ENCODE measurements around the gene PCNX2. TPM values are rescaled to one million over a fixed set of nuclear protein-coding genes. Genes with fewer than 3 reads are reported as not detected.

The PCNX2 gene
- total RNA-seq, 1 donor from 2014 or later: 22.1 TPM

DNA sequence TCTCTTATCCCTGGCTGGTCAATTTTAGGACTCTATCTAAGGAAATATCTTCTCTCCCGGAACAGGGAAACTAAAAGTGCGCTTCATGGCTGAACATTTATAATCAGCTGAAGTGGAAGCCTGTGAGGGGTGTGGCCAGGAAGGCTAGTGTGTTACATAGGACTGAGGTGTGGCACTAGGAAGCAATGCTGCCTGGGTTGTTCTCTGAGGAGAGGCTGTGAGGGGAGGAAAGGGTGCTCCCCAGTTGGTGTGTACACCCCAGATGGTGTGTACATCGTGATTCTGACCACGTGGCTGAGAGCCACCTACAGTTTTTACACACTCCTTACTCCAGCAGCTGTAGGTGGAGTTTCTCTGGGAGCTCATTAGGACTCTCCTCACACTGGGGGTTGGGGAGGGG lies 328.9 kb downstream of the PCNX2 start:
- intact Hi-C loops (cut with micrococcal nuclease): no loop called here

DNA sequence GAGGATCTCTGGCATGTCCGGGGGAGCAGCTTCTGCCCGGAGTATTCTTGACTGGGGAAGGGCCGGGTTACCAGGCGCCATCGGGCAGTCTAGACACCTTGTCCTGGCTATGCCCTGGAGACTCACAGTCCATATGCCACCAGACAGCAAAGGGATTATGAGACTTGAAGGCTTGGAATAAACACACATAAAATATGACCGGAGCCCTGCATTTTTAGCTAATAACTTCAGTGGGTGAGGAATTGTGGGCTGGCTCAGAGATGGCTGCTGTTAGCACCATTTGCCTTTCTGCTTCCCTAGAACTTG lies 329.7 kb downstream of the PCNX2 start:
- intact Hi-C loops (cut with micrococcal nuclease): no loop called here

DNA sequence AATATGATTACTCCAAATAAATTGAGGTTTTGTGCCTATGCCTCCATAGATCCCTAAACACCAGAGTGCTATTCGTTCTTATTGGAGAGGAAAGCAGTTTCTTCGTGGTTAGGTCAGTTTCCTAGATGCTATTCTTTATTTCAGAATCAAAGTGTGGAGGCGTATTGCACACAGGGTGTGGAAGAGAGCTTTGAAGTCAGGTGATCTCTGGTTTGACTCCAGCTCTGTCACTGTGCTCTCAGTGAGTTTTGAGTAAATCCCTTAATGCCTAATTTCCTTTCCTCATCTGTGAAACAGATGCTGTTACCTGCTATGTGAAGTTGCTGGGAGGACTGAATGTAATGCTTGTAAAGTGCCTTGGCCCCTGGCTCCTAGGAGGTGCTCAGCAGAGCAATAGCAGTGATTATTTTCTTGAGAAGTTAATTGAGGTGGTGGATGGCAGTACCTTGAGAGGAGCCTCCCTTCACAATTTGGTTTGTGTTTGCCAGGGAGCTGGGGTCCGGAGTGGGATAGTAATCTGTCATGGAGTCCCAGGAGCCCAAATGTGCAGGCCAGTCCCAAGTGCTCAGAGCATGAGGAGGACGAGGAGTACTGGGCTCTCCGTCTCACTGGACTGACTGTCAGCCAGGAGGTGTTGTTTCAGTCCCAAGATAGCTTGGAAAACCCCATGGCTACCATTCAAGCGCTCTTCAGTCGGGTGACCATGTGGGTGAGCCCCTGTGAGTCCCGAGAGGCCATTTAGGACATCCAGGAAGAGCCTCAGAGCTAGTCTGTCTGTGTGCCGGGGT lies 330.2 kb downstream of the PCNX2 start:
- intact Hi-C loops (cut with micrococcal nuclease): no loop called here

DNA sequence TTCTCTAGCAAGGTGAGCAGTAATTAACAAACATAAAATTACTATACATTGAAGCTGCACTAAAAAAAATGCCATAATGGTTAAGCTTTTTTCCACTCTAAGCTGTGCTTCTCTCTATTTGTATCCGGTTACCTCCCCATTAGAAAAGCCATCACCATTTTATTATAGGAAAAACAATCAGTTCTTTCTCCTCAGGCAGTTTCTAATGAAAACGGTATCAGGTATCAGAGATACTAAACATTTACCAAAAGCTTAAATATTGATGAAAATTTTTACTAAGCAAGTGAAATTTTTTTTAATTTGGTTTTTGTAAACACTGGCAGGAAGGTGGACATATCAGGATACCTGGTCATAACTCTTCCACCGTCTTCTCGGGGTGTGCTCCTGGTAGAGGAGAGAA lies 330.9 kb downstream of the PCNX2 start:
- intact Hi-C loops (cut with micrococcal nuclease): no loop called here

DNA sequence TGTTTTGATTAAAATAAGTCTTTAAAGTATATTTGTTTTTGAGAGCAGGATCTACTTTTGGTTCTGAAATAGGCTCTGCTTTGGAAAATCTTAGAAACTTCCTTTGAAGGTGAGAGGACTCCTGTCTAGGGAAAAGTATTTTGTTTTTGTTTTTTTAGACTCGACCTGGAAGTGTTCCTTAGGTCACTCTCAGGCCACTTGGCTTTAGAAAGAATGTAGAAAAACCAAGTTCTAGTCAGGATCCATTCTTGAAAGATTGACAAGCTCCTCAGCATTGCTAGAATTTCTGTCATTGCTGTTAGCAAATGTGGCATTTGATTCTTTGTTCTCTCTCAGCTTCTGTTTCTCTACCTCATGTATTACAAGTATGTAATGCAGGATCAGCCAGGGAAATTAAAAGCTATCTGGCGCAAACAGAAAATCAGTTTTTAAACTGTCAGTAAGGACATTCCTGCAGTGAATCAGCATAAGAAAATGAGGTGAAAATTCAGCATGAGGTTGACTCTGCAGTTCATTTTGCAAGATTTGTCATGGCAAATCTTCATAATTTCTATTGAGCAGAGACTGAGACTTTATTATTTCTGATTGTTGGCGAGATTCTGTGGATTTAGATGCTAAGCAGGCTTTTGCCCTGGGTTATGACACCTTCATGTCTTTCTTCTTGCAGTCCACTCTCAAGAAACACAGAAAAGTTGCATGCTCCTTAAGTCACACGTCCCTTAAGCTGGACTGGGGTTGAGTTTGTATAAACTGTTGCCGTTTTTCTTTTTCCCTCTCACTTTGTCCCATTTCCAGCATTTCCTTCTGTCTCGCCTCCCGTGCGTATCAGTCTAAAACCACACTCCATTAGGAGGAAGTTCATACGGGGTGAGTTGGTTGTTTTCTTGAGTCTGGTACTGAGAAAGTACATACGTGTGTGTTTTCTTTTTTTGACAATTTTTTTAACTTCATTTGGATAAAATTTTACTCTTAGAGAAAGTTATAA lies 332.5 kb downstream of the PCNX2 start:
- intact Hi-C loops (cut with micrococcal nuclease): no loop called here

DNA sequence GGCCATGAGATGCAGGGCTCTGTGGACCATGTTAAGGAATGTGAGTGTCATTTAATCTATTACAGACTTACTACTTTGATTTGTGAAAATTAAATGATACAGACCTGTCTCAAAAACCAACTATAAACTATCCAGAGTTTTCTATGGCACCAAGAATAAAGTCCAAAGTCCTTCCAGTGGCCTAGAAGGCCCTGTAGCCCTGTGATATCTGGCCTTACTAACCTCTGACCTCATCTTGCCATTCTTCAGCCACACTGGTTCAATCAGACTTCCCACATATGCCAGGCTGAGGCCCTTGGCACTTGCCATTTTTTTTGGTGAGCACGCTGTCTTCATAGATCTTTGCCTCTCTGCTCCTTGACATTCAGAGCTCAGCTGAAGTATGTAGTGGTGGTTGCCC lies 337.5 kb downstream of the PCNX2 start:
- intact Hi-C loops (cut with micrococcal nuclease): loop anchor here (10.0 kb wide), 1 partner anchor 53 kb away; no protein-coding TSS in a partner anchor

DNA sequence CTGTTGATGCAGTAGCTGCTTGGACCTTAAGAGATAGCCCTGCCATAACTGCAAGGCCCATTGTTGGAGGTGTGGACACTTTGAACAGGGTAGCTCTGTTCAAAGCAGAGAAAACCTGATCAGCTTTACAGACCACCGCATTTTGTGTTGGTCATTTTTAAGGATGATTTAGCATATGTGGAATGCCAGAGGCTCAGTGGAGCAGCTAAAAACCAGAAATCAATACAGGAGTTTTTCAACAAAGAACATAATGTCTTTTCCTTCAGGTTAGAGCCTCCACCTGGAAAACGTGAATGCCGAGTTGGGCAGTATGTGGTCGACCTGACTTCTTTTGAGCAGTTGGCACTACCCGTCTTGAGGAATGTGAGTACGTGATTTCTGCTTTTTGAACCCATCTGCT lies 339.4 kb downstream of the PCNX2 start:
- intact Hi-C loops (cut with micrococcal nuclease): loop anchor here (10.0 kb wide), 1 partner anchor 51 kb away; no protein-coding TSS in a partner anchor

DNA sequence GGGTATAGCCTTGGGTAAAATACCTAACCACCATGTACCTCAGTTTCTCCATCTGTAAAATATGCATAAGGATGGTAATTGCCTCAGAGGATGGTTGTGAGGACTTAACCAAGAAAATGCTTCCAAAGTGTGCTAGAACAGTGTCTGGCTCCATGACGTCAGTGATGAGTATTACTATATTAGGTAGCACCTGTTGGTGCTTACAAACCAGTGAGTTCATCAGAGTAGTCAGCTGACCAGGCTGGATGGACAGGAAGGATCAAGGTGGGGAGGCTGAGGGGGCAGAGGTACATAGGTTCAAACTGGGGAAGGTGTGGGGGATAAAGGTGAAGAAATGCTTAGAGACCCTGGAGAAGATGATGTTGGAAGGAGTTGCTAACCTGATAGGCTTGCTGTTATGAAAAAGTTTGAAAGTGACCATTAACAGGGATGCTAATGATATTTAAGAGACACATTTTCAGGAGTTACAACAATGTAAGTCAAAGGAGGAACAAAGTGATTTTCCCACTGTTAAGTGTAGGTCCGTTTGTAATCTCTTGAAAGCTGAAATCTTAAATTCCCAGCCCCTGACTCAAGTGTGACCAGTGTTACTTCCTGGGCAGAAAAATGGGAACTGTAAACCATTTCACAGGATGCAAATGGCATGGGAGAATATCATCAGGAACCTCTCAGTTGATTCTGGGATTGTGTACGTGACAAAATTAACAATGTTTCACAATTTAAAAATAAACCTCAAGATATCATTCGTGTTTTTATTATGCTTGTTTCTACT lies 340.7 kb downstream of the PCNX2 start:
- intact Hi-C loops (cut with micrococcal nuclease): loop anchor here (10.0 kb wide), 1 partner anchor 50 kb away; no protein-coding TSS in a partner anchor

DNA sequence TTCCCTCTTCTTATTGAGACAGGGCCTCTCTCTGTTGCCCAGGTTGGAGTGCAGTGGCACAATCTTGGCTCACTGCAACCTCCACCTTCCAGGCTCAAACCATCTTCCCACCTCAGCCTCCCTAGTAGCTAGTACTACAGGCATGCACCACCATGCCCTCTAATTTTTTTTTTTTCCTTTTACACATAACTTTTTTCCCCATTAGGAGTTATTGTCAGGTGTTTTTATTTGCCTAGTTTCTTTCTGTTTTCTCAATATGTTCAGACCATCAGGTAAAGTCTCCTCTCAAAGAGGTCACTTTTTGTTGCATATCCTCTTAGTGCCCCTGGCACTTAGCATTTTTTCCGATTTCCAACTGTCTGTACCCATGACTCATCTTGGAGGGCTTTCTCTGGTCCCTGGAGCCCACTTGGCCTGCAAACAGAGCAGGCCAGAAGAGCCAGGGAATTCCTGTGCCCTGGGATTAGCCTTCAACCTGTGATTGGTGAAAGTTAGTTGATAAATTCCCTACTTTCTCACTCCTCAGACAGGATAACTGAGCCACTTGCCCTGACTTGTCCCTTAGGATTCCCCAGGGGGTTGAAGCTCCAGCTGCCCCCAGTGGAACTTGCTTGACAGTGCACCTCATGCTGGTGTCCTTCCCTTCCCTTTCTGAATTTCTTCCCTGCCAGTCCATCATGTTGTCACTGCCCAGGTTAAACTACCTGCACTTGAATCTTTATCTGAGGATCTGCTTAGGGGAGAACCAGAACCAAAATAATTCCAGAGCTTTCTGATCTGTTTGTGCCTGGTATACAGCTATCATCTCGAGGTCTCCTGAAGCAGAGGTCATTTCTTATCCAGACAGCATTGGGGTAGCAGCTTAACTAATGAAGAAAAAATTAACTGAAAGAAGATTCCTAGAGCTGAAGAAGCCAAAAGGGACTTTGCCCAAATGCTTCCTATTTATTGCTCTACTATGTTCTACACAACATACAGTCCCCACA lies 342.7 kb downstream of the PCNX2 start:
- intact Hi-C loops (cut with micrococcal nuclease): loop anchor here (10.0 kb wide), 1 partner anchor 48 kb away; no protein-coding TSS in a partner anchor

DNA sequence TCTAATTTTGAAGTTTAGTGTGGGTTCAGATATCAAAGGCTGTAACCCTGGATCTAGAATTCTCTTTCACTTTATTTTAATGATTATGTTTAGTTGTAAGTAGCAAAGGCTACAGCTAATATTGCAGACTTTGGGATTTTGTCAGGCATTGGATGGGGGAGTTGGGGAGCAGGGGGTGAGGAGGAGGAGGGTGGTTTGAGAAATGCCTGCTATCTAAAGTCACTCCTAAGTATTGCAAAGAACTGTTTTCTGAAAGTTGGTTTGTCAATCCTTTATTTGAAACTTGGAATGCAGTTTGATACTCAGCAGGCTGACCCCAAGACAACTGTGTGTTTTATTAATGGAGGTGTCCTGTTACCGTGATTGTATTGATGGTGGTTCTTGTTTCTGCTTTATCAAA lies 343.9 kb downstream of the PCNX2 start:
- intact Hi-C loops (cut with micrococcal nuclease): loop anchor here (10.0 kb wide), 1 partner anchor 47 kb away; no protein-coding TSS in a partner anchor

DNA sequence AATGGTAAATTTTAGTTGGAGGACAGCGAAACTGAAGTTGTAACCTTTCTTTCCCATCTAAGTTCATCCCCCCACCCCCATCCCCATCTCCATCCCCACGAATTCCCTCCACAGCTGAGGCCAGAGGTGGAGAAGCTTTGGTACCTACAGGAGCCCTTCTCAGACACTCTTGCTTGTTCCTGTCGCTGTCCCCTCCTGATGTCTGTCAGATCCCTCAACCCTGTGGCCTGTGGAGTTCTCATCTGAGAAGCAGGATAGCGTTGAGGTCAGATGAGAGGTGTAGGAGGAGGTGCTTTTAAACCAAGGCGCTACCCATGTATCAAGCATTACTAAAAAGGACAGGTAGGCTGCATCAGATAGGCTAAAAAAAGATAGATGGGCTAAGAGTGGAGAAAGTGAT lies 344.3 kb downstream of the PCNX2 start:
- intact Hi-C loops (cut with micrococcal nuclease): loop anchor here (10.0 kb wide), 1 partner anchor 46 kb away; no protein-coding TSS in a partner anchor

DNA sequence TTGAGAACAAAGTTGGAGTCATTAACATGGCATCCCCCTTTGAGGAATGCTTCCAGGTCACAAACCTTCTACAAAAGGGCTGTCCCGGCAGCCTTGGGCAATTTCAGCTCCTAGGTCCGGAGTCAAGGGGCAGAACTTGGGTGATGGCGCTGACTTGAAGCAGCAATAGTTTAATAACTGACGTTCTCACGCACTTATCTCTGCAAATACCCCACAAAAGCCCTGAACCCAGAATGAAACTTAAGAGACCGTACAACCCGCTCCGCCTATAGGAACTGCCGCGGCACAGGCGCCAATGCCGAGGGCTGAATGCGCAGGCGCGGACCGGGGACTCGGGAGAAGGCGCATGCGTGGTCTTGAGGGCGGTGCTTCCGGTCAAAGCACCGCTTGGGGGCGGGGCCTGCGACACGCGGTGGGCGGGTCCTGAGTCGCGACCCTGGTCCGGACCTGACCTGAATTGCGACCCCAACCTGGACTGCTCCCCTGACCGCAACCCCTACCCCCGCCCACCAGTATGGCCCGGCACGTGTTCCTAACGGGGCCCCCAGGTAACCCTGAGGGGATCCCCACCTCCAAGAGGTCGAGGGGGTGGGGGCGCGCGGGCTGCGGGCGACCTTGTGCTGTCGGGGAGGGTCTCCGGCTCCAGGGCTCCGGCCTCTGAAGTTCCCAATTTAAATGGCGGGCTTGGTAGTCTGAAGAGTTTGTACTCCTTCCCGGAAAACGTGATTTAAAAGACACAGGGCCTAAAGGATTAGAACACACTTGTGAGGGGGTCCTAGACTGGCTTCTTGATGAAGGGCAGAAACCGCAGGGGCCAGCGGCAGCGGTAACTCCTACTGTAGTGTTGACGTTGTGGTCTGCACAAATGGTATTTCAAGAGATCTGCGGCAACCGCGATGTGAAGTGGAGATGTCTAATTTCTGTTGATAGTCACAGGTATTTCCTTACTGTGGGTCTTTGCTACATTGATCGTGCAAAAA lies 345.0 kb downstream of the PCNX2 start, which contains the start of gene NTPCR:
NTPCR (plus strand) TSS at position 415 of the 980 bp plus-strand sequence; CDS start at position 515, 100 bp downstream.
- intact Hi-C loops (cut with micrococcal nuclease): loop anchor here (1.0 to 10.0 kb wide), 4 partner anchors 26 to 320 kb away; partner anchors contain the start of gene SIPA1L2

DNA sequence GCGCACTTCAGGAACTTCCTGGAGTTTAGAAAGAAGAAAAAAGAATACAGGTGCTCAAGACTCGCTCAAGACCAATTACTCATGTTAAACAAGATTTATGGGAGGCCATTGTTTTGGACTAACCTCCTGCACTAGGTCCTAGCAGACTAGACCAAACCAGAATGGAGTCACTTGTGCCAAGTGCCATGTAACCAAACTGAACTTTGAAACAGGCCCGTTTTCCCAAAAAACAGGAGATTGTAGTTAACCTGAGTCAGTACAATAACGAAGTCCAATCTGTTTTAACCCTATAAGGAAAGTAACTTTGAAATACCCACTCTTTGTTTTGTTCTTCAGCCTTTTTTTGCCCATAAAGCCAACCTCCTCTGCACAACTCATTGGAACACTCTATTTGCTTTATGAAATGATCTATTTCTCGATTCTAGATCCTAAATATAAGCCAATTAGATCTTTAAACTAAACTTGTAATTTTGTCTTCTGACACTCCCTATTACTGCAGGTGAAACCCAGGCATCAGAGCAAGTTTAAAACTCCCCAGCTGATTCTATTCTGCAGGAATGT lies 345.8 kb downstream of the PCNX2 start:
- intact Hi-C loops (cut with micrococcal nuclease): loop anchor here (1.0 to 10.0 kb wide), 4 partner anchors 25 to 319 kb away; partner anchors contain the start of gene SIPA1L2

DNA sequence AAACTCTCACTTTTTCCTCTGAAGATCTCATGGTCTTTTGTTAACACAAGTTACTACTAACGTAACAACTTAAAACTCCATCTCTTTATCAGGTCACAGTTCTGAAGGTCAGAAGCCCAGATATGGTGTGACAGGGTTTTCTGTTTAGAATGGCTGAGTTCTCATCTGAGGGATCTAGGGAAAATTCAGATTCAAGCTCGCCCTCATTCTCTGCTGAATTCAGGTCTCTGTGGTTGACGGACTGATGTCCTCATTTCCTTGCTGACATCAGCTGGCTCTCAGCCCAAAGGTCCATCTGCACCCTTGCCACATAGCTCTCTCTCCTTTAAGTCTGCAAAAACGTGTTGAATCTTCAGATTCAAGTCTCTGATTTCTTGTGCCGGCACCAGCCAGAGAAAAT lies 351.2 kb downstream of the PCNX2 start:
- intact Hi-C loops (cut with micrococcal nuclease): no loop called here

DNA sequence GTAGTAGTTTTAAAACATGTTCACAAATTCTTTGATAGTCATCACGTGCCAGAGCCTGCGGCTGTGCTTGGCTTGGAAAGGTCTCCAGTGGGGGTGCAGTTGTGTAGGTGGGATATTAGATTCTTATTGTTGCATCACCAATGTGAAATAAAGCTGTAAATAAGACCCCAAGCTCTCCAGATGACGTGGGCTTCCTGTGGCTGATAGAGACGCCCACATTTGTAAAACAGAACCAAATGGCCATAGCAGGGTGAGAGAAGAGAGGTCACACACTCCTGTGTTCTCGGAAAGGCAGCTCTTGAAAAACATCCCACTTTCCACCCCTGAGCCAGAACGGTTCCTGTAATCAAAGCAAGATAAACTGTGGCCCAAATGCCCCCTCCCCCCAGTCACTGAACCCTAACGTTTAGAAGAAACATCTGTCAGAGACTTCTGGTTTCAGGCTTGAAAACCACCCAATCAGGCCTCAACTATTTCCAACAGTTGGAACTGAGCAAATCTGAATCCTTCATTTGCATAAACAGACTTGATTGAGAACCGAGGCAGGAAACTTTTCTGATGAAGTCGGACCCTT lies 351.8 kb downstream of the PCNX2 start:
- intact Hi-C loops (cut with micrococcal nuclease): no loop called here

DNA sequence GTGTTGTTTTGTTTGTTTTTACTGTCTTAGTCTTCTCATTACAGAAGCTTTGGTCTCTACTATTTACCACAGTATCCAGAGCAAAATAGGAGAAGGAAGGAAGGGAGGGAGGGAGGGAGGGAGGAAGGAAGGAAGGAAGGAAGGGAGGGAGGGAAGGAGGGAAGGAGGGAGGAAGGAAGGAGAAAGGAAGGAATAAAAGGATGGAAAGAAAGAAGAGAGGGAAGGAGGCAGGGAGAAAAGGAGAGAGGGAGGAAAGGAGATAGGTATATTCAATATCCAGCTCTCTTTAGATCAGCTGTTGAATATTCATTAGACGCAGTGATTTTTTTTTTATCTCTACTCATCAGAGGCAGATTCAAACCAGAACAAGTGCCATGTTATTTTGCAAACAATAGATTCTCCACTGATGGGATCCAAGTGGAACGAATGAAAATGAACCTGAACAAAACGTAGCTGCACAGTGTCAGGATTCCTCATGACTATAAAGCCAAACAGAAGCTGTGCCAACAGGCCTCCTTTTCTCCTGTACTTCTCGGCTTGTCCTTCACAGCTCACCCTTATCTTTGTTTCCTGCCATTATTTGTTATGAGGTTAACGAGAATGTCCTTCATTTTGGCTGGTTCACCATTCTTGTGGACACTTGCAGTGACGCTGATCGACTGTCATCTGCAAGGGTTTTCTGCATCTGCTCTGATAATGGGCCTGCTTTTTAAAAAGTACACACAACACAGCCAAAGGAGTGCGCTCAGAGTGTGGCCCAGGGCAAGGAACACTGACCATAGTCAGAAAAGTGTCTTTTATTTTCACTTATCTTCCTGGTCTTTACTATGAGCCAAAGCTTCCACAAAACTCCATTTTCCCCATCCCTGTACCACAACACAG lies 352.9 kb downstream of the PCNX2 start:
- intact Hi-C loops (cut with micrococcal nuclease): no loop called here

DNA sequence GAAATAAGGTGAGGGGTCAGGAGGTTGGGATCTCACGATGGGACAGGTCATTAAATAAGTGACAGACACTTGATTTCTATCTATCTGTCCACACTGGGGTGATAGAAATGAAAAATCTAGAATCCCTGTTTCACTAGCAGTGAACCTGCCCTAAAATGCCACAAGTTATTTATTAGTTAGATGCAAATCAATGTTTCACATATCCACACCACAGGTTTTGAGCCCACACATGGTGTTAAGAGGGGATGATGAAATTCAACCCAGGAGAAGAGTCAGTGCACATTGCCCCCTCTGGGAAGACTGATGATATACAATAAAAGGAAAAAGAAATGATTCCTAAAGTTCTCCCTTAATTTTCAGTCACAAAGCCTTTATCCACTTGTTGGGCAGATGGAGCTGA lies 355.3 kb downstream of the PCNX2 start:
- intact Hi-C loops (cut with micrococcal nuclease): no loop called here

All from T-helper 2 cell treated with Interferon-gamma antibody and Interleukin-4, amounts not matched to agents 100 ng/mL and 5 ng/mL, for 36 hours (primary cell).